ENCODE measurements around the gene LDLRAD4.

Gene LDLRAD4

GRCh38 chr18:13522861-13523660 lies 304.5 kb downstream of the LDLRAD4 start:
- no peak overlapping the region for H3K4me3 ChIP-seq (ENCODE audit: low read depth, low read length)
- DNase-seq (ENCODE audit: low read depth), result no peak

GRCh38 chr18:13524054-13524453 lies 305.5 kb downstream of the LDLRAD4 start:
- no peak for DNase-seq (ENCODE audit: low read depth)
- no peak overlapping the region for H3K4me3 ChIP-seq (ENCODE audit: low read depth, low read length)

GRCh38 chr18:13524811-13525210 lies 306.3 kb downstream of the LDLRAD4 start:
- no peak for DNase-seq (ENCODE audit: low read depth)
- H3K4me3 ChIP-seq (ENCODE audit: low read depth, low read length), result no peak overlapping the region

GRCh38 chr18:13525381-13526029 lies 306.9 kb downstream of the LDLRAD4 start:
- H3K4me3 ChIP-seq (ENCODE audit: low read depth, low read length), result no peak overlapping the region
- DNase-seq (ENCODE audit: low read depth), result no peak

- DNase-seq (ENCODE audit: low read depth), result no peak
Measured at GRCh38 chr18:13526519-13526918, 308.0 kb downstream of the LDLRAD4 start.

GRCh38 chr18:13527256-13527655 lies 308.7 kb downstream of the LDLRAD4 start:
- no peak for DNase-seq (ENCODE audit: low read depth)
- H3K4me3 ChIP-seq (ENCODE audit: low read depth, low read length), result no peak overlapping the region

More at GRCh38 chr18:13526519-13526918, 308.0 kb downstream of the LDLRAD4 start:
- H3K4me3 ChIP-seq (ENCODE audit: low read depth, low read length), result no peak overlapping the region

- no peak for DNase-seq (ENCODE audit: low read depth)
Measured at GRCh38 chr18:13527730-13528129, 309.2 kb downstream of the LDLRAD4 start.

GRCh38 chr18:13528739-13529392 lies 310.3 kb downstream of the LDLRAD4 start:
- DNase-seq (ENCODE audit: low read depth), result no peak
- no peak overlapping the region for H3K4me3 ChIP-seq (ENCODE audit: low read depth, low read length)

More at GRCh38 chr18:13527730-13528129, 309.2 kb downstream of the LDLRAD4 start:
- H3K4me3 ChIP-seq (ENCODE audit: low read depth, low read length), result no peak overlapping the region

GRCh38 chr18:13530033-13530878 lies 311.7 kb downstream of the LDLRAD4 start:
- DNase-seq (ENCODE audit: low read depth), result no peak
- no peak overlapping the region for H3K4me3 ChIP-seq (ENCODE audit: low read depth, low read length)

GRCh38 chr18:13530879-13531387 lies 312.4 kb downstream of the LDLRAD4 start:
- peak; percentile 1 for DNase-seq (ENCODE audit: low read depth)
- H3K4me3 ChIP-seq (ENCODE audit: low read depth, low read length), result no peak overlapping the region

GRCh38 chr18:13531681-13532325 lies 313.2 kb downstream of the LDLRAD4 start:
- H3K4me3 ChIP-seq (ENCODE audit: low read depth, low read length), result no peak overlapping the region
- DNase-seq (ENCODE audit: low read depth), result no peak

GRCh38 chr18:13532406-13533075 lies 314.0 kb downstream of the LDLRAD4 start:
- no peak for DNase-seq (ENCODE audit: low read depth)
- H3K4me3 ChIP-seq (ENCODE audit: low read depth, low read length), result no peak overlapping the region

GRCh38 chr18:13534631-13535030 lies 316.1 kb downstream of the LDLRAD4 start:
- no peak for DNase-seq (ENCODE audit: low read depth)
- H3K4me3 ChIP-seq (ENCODE audit: low read depth, low read length), result no peak overlapping the region

- no peak for DNase-seq (ENCODE audit: low read depth)
- H3K4me3 ChIP-seq (ENCODE audit: low read depth, low read length), result no peak overlapping the region
Measured at GRCh38 chr18:13536578-13536977, 318.0 kb downstream of the LDLRAD4 start.

- H3K4me3 ChIP-seq (ENCODE audit: low read depth, low read length), result no peak overlapping the region
- DNase-seq (ENCODE audit: low read depth), result no peak
Measured at GRCh38 chr18:13537022-13537780, 318.6 kb downstream of the LDLRAD4 start.

GRCh38 chr18:13538630-13539029 lies 320.1 kb downstream of the LDLRAD4 start:
- no peak for DNase-seq (ENCODE audit: low read depth)
- H3K4me3 ChIP-seq (ENCODE audit: low read depth, low read length), result no peak overlapping the region

- DNase-seq (ENCODE audit: low read depth), result no peak
- H3K4me3 ChIP-seq (ENCODE audit: low read depth, low read length), result no peak overlapping the region
Measured at GRCh38 chr18:13539050-13539449, 320.5 kb downstream of the LDLRAD4 start.
